Fibroblast of pulmonary artery (primary cell): ENCODE data around the gene PHETA1.

Source experiments
- DNase-seq: peaks from one replicate; pipeline ENCODE4 v3.0.0-alpha.2; 2010; ENCODE audit warnings: low read depth
- H3K4me3 ChIP-seq: replicated peaks from 2 replicates; pipeline ENCODE4 v1.5.1; 2011; ENCODE audit warnings: low read depth, mild to moderate bottlenecking, control low read depth, low read length, moderate library complexity
- TF ChIP-seq, protein P1 (sequence below): IDR thresholded peaks from 2 replicates; pipeline ENCODE4 v1.5.1; 2011; ENCODE audit warnings: mild to moderate bottlenecking, control low read depth, low read length, inconsistent platforms; ENCODE audit errors: missing control alignments

Gene PHETA1

DNA sequence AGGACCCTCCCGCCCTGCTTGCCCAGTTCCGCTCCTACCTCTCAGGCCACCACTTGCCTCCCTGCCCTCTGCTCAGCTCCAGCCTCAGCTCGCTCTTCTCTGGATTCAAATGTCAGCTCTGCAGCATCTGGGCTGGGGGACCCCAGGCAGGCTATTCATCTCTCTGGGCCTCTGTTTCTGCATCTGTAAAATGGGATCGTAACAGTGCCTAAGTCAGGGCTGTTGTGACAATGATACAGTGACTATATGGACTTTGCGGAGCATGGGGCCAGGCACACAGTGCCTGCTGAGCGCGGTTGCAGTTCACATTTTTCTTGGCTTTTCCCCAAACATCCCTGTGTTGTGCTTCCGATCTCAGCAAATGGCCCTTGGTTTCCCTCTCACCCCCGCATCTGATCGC lies 2.8 kb downstream of the PHETA1 start:
- H3K4me3 ChIP-seq = no peak overlapping the region
- no peak for DNase-seq
- TF ChIP-seq, protein P1, sequence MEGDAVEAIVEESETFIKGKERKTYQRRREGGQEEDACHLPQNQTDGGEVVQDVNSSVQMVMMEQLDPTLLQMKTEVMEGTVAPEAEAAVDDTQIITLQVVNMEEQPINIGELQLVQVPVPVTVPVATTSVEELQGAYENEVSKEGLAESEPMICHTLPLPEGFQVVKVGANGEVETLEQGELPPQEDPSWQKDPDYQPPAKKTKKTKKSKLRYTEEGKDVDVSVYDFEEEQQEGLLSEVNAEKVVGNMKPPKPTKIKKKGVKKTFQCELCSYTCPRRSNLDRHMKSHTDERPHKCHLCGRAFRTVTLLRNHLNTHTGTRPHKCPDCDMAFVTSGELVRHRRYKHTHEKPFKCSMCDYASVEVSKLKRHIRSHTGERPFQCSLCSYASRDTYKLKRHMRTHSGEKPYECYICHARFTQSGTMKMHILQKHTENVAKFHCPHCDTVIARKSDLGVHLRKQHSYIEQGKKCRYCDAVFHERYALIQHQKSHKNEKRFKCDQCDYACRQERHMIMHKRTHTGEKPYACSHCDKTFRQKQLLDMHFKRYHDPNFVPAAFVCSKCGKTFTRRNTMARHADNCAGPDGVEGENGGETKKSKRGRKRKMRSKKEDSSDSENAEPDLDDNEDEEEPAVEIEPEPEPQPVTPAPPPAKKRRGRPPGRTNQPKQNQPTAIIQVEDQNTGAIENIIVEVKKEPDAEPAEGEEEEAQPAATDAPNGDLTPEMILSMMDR = no peak

DNA sequence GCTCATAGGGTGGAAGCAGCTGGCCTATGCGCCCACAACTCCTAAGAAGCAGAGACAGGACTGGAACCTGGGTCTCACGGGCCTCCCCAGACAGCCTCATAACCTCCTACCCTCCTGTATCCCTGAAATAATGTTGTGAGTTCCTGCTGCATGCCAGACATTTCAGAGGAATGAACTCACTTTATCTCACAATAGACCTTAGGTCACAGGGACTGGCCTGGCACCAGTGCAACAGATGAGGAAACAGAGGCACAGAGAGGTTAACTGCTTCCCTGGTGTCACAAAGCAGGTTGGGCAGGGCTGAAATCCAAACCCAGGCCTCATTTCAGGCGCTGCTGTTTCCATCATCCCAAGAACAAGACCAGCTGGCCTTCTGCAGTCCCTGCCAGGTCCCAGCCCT lies 5.3 kb downstream of the PHETA1 start:
- TF ChIP-seq, protein P1 = no peak
- DNase-seq = peak; percentile 75
- H3K4me3 ChIP-seq = no peak overlapping the region

DNA sequence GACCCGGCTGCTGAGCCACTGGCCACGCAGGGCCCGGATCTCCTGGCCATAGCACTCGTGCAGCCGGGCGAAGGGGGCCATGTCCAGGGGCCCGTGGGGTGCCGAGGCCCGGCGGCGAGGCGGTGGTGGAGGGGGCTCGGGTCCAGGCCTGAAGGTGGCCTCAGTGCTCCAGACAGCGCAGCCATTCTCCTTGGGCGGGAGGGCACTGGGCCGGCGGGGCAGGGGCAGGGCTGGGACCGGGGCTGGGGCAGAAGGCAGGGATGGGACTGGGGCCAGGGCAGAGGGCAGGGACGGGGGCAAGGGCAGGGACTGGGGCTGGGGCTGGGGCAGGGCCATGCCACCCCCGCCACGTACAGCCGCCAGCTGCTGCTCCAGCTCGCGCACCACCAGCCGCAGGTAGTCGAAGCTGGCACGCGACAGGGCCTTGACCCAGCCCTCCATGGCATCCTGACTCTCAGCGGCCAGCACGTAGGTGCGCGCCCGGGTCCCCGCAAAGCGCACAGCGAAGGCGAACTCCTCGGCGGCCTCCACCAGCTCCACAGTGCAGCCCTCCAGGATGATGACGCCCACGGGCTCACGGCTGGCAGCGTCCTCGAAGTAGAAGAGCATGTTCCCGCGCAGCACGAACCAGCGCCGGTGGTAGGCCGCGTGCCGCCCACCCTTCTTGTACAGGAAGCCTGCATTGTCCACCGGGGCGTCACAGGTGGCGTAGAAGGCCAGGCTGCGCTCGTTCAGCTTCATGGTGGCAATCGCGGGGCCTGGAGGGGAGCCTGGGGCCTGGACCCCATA lies 6.0 kb downstream of the PHETA1 start:
- TF ChIP-seq, protein P1 = no peak

DNA sequence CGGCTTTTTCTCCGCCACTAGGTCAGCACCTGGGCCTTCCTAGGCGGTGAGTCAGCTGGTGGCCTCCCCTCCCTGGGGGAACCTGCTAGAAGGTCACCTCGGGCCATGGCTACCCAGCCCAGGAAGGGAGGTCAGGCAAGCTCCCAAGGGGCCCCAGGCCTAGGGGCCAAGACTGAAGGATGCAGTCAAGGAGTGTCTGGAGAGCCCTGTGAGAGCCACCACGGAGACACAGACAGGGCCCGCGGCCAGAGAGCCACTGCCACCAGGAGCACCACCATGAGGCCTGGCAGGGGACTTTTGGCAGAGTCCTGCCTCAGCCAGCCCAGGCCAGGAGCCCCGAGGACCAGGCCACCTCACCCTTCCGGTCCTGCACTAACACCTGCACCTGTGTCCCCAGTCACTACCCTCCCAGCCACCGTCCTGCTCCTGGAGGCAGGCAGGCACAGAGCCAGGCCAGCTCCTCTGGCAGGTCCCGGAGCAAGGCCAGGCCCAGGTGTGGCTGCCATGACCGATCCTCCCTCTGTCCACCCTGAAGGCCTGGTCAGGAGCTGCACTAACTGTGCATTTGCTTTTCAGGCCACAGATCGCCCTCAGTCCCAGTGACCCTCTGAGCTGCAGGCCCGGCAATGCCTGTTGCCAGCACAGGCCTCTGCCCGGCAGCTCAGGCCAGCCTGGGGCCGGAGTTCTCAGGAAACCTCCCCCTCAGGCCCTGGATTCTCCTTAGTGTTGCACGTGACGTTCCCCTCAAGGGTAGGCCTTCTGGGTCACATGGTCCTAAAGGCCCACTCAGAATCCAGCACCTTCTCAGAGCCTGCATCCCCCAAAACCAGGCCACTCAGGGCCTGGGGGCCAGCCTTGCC lies 6.9 kb downstream of the PHETA1 start:
- peak; percentile 25 for DNase-seq
- TF ChIP-seq, protein P1 = no peak
- no peak overlapping the region for H3K4me3 ChIP-seq

More for the DNA sequence above, 6.0 kb downstream of the PHETA1 start:
- H3K4me3 ChIP-seq = no peak overlapping the region
- DNase-seq = no peak

DNA sequence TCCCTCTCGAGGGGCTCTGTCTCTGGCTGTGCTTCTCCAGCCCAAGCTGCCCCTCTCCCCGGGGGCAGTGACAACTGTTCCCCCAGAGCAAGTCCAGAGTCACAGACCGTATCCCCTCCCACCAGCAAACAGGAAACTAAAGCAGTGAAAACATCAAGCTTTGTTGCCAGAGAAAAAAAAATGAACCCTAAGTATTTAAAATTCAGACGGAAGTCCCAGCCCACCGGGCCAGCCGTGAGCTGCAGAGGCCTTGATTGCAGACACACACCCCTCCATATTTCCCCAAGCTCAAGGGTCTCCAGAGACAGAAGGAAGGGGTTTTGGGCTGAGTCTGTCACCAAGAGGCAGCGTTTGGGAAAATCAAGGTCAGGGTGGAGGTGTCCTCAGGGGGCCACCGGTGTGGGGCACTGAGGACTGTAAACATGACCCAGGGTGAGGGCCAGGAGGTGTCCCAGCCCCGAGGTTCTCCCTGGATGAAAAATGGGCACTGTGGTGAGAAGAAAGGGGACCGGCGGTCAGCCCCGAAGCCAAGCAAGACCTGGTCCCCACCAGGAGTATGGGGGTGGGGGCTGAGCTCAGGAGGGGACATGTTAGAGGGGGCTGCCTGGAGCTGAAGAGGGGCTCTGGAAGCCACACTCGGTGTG lies 7.7 kb downstream of the PHETA1 start:
- DNase-seq = no peak
- no peak overlapping the region for H3K4me3 ChIP-seq
- TF ChIP-seq, protein P1 = no peak

DNA sequence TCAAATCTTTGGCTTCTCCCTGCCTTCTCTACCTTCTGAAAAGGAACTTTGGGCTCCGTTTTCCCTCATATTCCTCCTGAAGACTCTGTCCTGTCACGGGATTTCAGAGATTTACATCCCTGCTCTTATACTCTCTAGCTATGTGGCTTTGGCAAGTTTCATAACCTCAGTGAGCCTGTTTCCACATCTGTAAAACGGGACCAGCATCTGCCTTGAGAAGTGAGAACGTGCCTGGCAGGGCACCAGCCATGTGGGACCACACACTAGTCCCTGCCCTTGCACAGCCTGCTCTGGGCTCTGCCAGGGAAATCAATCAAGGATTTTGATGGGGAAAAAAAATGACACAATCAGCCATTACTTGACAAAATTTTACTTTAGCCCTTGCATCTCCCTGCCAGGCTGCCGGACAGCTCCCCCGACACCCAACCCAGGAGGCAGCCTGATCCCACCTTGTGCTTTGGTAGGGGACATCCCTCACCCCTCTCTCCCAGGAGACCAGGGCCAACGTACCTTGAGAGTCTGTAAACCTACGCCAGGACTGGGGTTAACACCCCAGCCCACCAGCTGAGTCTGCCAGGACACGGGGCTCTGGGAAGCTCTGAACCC lies 8.5 kb downstream of the PHETA1 start:
- DNase-seq = no peak
- TF ChIP-seq, protein P1 = no peak
- no peak overlapping the region for H3K4me3 ChIP-seq
